ENCODE results near the gene ATXN1. TPM values are rescaled to one million over a fixed set of nuclear protein-coding genes. Genes with fewer than 3 reads are reported as not detected.
"Not testable (repeated sequence)": the region's sequence is repeated elsewhere in the genome, so short reads cannot be mapped to it uniquely, and the experiment has no call there.

ATXN1 gene
- total RNA-seq, 4 donors from 2014 or later: 16.3 to 52.2 (median 25.7) TPM

- DNase-seq (ENCODE audit: low spot score in 2 of 2): no peak
- TF ChIP-seq CTCF (IDR thresholded peaks at IDR 0.05) (no peak), POLR2A (IDR thresholded peaks at IDR 0.05) (no peak)
- 28 to 50% methylated on average over 2 of the region's 2 CpGs for WGBS, 2 donors
- intact Hi-C loops (cut with DNase I; ENCODE audit: low total_unique reads): no loop called here
- no peak overlapping the region for H3K4me3 ChIP-seq (ENCODE audit: low read depth, poor library complexity, severe bottlenecking)
These were observed 369.8 kb downstream of the ATXN1 start for GRCh38 chr6:16391451-16391912.

- H3K4me3 ChIP-seq (ENCODE audit: low read depth, poor library complexity, severe bottlenecking); intact Hi-C loops (cut with DNase I; ENCODE audit: low total_unique reads); DNase-seq (ENCODE audit: low spot score in 2 of 2): not testable (repeated sequence)
- WGBS, 2 donors: 94 to 98% methylated on average over 6 of the region's 6 CpGs
These were observed 370.3 kb downstream of the ATXN1 start for GRCh38 chr6:16390909-16391450.

DNA sequence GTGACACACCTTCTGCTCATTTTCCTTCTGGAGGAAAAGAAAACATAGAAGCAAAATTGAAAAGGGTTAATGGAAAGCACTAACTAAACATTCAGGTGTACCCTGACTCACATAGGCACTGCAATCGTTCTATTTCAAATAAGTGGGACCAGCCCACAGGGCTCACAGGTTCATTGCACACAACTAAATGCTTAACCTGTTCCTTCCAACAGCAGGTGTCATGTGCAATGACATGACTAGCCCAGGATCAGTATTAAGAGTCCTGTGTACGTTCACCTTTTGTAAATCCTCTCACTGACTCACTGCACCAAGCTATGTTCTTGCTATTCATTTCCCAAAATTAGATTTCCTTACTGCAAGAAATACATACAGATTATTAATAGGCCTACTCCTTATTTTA is 371.6 kb downstream of the ATXN1 start:
- WGBS, 2 donors: 79 to 81% methylated on average over 2 of the region's 2 CpGs
- H3K4me3 ChIP-seq (ENCODE audit: low read depth, poor library complexity, severe bottlenecking): no peak overlapping the region
- TF ChIP-seq CTCF (IDR thresholded peaks at IDR 0.05): no peak
- no peak for TF ChIP-seq POLR2A (IDR thresholded peaks at IDR 0.05)
- no peak for DNase-seq (ENCODE audit: low spot score in 2 of 2)
- intact Hi-C loops (cut with DNase I; ENCODE audit: low total_unique reads): loop anchor here (10.0 kb wide), 1 partner anchor 685 kb away; no protein-coding TSS in a partner anchor

DNA sequence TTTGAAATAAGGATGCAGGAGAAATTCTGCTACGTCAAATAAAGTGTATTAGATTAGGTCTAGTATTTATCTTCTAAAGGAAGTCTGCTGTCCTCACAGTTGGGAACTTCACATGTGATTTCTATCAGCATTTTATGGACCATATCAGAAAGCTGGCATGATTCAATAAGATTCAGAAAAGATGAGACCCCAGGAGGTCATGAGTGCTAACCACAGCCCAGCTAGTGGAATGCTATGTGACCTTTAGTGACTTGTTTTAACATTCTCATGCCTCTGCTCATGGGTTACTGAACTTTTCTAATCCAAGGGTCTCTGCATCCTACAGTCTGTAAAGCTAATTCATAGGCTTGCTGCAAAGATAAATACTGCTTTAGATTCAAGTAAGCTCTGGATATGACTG is 372.8 kb downstream of the ATXN1 start:
- 69 to 93% methylated on average over 1 of the region's 1 CpG for WGBS, 2 donors
- no peak for TF ChIP-seq POLR2A (IDR thresholded peaks at IDR 0.05)
- no peak for TF ChIP-seq CTCF (IDR thresholded peaks at IDR 0.05)
- H3K4me3 ChIP-seq (ENCODE audit: low read depth, poor library complexity, severe bottlenecking): no peak overlapping the region
- intact Hi-C loops (cut with DNase I; ENCODE audit: low total_unique reads): loop anchor here (10.0 kb wide), 1 partner anchor 684 kb away; no protein-coding TSS in a partner anchor
- no peak for DNase-seq (ENCODE audit: low spot score in 2 of 2)

DNA sequence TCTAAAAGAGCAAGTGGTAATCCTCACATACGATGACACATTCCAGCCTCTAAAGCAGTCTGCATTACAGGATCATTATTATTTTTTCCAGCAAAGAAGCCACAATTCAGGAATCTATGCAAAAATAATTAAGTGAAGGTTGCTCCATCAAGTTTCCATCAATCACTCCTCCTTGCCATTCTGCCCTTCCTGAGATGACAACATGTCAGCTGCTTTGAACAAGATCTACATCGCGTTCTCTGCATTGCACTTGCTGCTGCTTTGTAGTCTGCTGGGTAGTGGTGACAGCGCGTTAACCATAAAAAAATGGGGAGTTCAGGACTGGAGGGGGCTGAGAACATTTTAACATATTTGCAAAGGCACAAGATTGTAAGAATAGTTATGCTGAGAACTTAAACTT is 375.2 kb downstream of the ATXN1 start:
- intact Hi-C loops (cut with DNase I; ENCODE audit: low total_unique reads): loop anchor here (10.0 kb wide), 1 partner anchor 681 kb away; no protein-coding TSS in a partner anchor
- WGBS, 2 donors: 89 to 92% methylated on average over 5 of the region's 5 CpGs
- DNase-seq (ENCODE audit: low spot score in 2 of 2): no peak
- no peak for TF ChIP-seq CTCF (IDR thresholded peaks at IDR 0.05)
- TF ChIP-seq POLR2A (IDR thresholded peaks at IDR 0.05): no peak
- no peak overlapping the region for H3K4me3 ChIP-seq (ENCODE audit: low read depth, poor library complexity, severe bottlenecking)

- intact Hi-C loops (cut with DNase I; ENCODE audit: low total_unique reads): loop anchor here (10.0 kb wide), 1 partner anchor 679 kb away; no protein-coding TSS in a partner anchor
- no peak for DNase-seq (ENCODE audit: low spot score in 2 of 2)
- 91 to 96% methylated on average over 5 of the region's 5 CpGs for WGBS, 2 donors
- no peak overlapping the region for H3K4me3 ChIP-seq (ENCODE audit: low read depth, poor library complexity, severe bottlenecking)
- TF ChIP-seq POLR2A (IDR thresholded peaks at IDR 0.05): no peak
- TF ChIP-seq CTCF (IDR thresholded peaks at IDR 0.05): no peak
These were observed 377.6 kb downstream of the ATXN1 start for GRCh38 chr6:16383607-16384206.

- H3K4me3 ChIP-seq (ENCODE audit: low read depth, poor library complexity, severe bottlenecking); DNase-seq (ENCODE audit: low spot score in 2 of 2): not testable (repeated sequence)
- 92 to 96% methylated on average over 3 of the region's 3 CpGs for WGBS, 2 donors
- intact Hi-C loops (cut with DNase I; ENCODE audit: low total_unique reads): loop anchor here (10.0 kb wide), 1 partner anchor 677 kb away; no protein-coding TSS in a partner anchor
These were observed 379.3 kb downstream of the ATXN1 start for GRCh38 chr6:16381968-16382367.

All from lower leg skin (tissue), 4 donors.